IMR-90 (cell line): Measurements from ENCODE around the gene MXRA8. TPM values are rescaled to one million over a fixed set of nuclear protein-coding genes. Genes with fewer than 3 reads are reported as not detected.

Source experiments
- ATAC-seq: fragments of 200-7000 bp; cut with Tn5 transposase; 2 replicates; pipeline ENCODE4 v1.9.1; 2020; ENCODE audit warnings: low read depth, mild to moderate bottlenecking, moderate library complexity
- BruUV-seq: library from RNA; stranded (reverse); fragments of 400-500 nt; replicated peaks from 2 replicates; lab custom pipeline; 2021; lab: Mats Ljungman, UMichigan
- CTCF ChIA-PET: fragments of 300-600 bp; formaldehyde crosslinking; extraction: SDS; loops from one replicate; lab custom pipeline; 2021; ENCODE audit warnings: antibody characterized with exemption; lab: Yijun Ruan, JAX
- POLR2A ChIA-PET: fragments of 300-600 bp; sonication (Branson Sonifier 250); formaldehyde crosslinking; loops from one replicate; lab custom pipeline; 2022; ENCODE audit warnings: antibody characterized with exemption; ENCODE audit not compliant: unreplicated experiment; lab: Charles Lee
- DNase-seq: peaks from one replicate; pipeline ENCODE4 v3.0.0; 2013
- H2AFZ ChIP-seq: replicated peaks from 2 replicates; pipeline ENCODE3; 2013; ENCODE audit warnings: low read length, mild to moderate bottlenecking; ENCODE audit not compliant: poor library complexity
- H2AK5ac ChIP-seq: 2 replicates; pipeline ENCODE4 v1.6.1; 2013; ENCODE audit warnings: low read depth, low read length, inconsistent platforms
- H2AK9ac ChIP-seq: replicated peaks from 2 replicates; pipeline ENCODE3; 2013; ENCODE audit warnings: mild to moderate bottlenecking, low read depth, low read length, moderate library complexity; ENCODE audit not compliant: poor library complexity
- H2BK120ac ChIP-seq: 2 replicates; pipeline ENCODE4 v1.6.1; 2013; ENCODE audit warnings: low read depth, low read length, inconsistent platforms
- H2BK15ac ChIP-seq: 3 replicates; pipeline ENCODE4 v1.6.1; 2013; ENCODE audit warnings: low read depth, low read length, inconsistent platforms
- H2BK20ac ChIP-seq: 2 replicates; pipeline ENCODE4 v1.6.1; 2013; ENCODE audit warnings: low read depth, mild to moderate bottlenecking, inconsistent platforms, low read length, moderate library complexity
- H2BK5ac ChIP-seq: 2 replicates; pipeline ENCODE4 v1.6.1; 2013; ENCODE audit warnings: mild to moderate bottlenecking, low read depth, low read length, inconsistent platforms; ENCODE audit not compliant: poor library complexity, severe bottlenecking
- H3K14ac ChIP-seq: replicated peaks from 2 replicates; pipeline ENCODE4 v1.6.1; 2013; ENCODE audit warnings: low read depth, low read length, inconsistent platforms
- H3K18ac ChIP-seq: 2 replicates; pipeline ENCODE4 v1.6.1; 2013; ENCODE audit warnings: low read depth, low read length, control low read depth
- H3K23ac ChIP-seq: 2 replicates; pipeline ENCODE4 v1.6.1; 2013; ENCODE audit warnings: low read depth, low read length, inconsistent platforms
- H3K27ac ChIP-seq: 2 replicates; pipeline ENCODE4 v1.5.1; 2013; ENCODE audit warnings: mild to moderate bottlenecking, control low read depth, low read length; ENCODE audit not compliant: insufficient read depth
- H3K27me3 ChIP-seq: 2 replicates; pipeline ENCODE4 v1.6.1; 2013; ENCODE audit warnings: low read length; ENCODE audit not compliant: control insufficient read depth, insufficient read depth
- H3K36me3 ChIP-seq: 2 replicates; pipeline ENCODE4 v1.6.1; 2013; ENCODE audit warnings: low read length, mixed read lengths; ENCODE audit not compliant: control insufficient read depth, insufficient read depth
- H3K4ac ChIP-seq: 2 replicates; pipeline ENCODE4 v1.6.1; 2013; ENCODE audit warnings: low read depth, low read length, inconsistent platforms
- H3K4me1 ChIP-seq: 2 replicates; pipeline ENCODE4 v1.6.1; 2013; ENCODE audit warnings: low read length, mixed read lengths; ENCODE audit not compliant: control insufficient read depth, insufficient read depth
- H3K4me2 ChIP-seq: 2 replicates; pipeline ENCODE4 v1.6.1; 2013; ENCODE audit warnings: low read depth, mild to moderate bottlenecking, control low read depth, low read length, moderate library complexity
- H3K4me3 ChIP-seq: 2 replicates; pipeline ENCODE4 v1.5.1; 2013; ENCODE audit warnings: low read depth, mild to moderate bottlenecking, control low read depth, low read length, moderate library complexity; ENCODE audit not compliant: insufficient read depth
- H3K56ac ChIP-seq: 2 replicates; pipeline ENCODE4 v1.6.1; 2013; ENCODE audit warnings: low read length, inconsistent platforms; ENCODE audit not compliant: insufficient read depth; ENCODE audit errors: extremely low read depth
- H3K79me1 ChIP-seq, 2 experiments: 2 replicates each; pipeline ENCODE4 v1.6.1; 2013; ENCODE audit warnings: low read length in 2 of 2, inconsistent platforms in 1 of 2, low read depth in 1 of 2
- H3K9ac ChIP-seq: 2 replicates; pipeline ENCODE4 v1.6.1; 2013; ENCODE audit warnings: low read depth, low read length, control low read depth
- H3K9me1 ChIP-seq: 2 replicates; pipeline ENCODE4 v1.6.1; 2013; ENCODE audit warnings: low read length, inconsistent platforms; ENCODE audit not compliant: insufficient read depth
- H3K9me3 ChIP-seq: 2 replicates; pipeline ENCODE4 v1.6.1; 2013; ENCODE audit warnings: low read length; ENCODE audit not compliant: control insufficient read depth, insufficient read depth
- H4K20me1 ChIP-seq: 2 replicates; pipeline ENCODE4 v1.6.1; 2013; ENCODE audit warnings: low read length, inconsistent platforms; ENCODE audit not compliant: insufficient read depth
- H4K5ac ChIP-seq: 2 replicates; pipeline ENCODE4 v1.6.1; 2013; ENCODE audit warnings: mild to moderate bottlenecking, low read depth, low read length, control low read depth
- H4K8ac ChIP-seq, 2 experiments: 2 replicates each; pipeline ENCODE4 v1.6.1; 2013; ENCODE audit warnings: low read depth in 2 of 2, low read length in 2 of 2, control low read depth in 1 of 2, inconsistent platforms in 1 of 2
- H4K91ac ChIP-seq: 2 replicates; pipeline ENCODE4 v1.6.1; 2013; ENCODE audit warnings: low read depth, low read length, inconsistent platforms; ENCODE audit not compliant: insufficient read depth
- BHLHE40 ChIP-seq: fragments of 150-350 bp; IDR thresholded peaks from 2 replicates; pipeline ENCODE4 v1.6.1; 2016; ENCODE audit warnings: mild to moderate bottlenecking, low read depth, low read length
- CEBPB ChIP-seq: IDR thresholded peaks from 2 replicates; pipeline ENCODE4 v1.6.1; 2012; ENCODE audit warnings: low read depth, low read length, improper control_type of control experiment
- CHD1 ChIP-seq: IDR thresholded peaks from 2 replicates; pipeline ENCODE4 v1.6.1; 2012; ENCODE audit warnings: low read depth, low read length, improper control_type of control experiment
- CTCF ChIP-seq: conservative IDR thresholded peaks from 2 replicates; pipeline ENCODE4 v1.5.1; 2012; ENCODE audit warnings: mild to moderate bottlenecking, low read depth, low read length, improper control_type of control experiment
- ELK1 ChIP-seq: fragments of 150-350 bp; IDR thresholded peaks from 2 replicates; pipeline ENCODE4 v1.6.1; 2016; ENCODE audit warnings: low read depth, mild to moderate bottlenecking, low read length, moderate library complexity, borderline replicate concordance
- FOS ChIP-seq: fragments of 150-350 bp; IDR thresholded peaks from 2 replicates; pipeline ENCODE4 v1.6.1; 2016; ENCODE audit warnings: low read depth, low read length
- MAFK ChIP-seq: IDR thresholded peaks from 2 replicates; pipeline ENCODE4 v1.6.1; 2012; ENCODE audit warnings: low read depth, low read length, improper control_type of control experiment
- MAZ ChIP-seq: IDR thresholded peaks from 2 replicates; pipeline ENCODE4 v1.6.1; 2012; ENCODE audit warnings: low read depth, mild to moderate bottlenecking, low read length, improper control_type of control experiment, moderate library complexity, borderline replicate concordance
- MXI1 ChIP-seq: IDR thresholded peaks from 2 replicates; pipeline ENCODE4 v1.6.1; 2012; ENCODE audit warnings: low read depth, mild to moderate bottlenecking, low read length, moderate library complexity, borderline replicate concordance
- POLR2A ChIP-seq: IDR thresholded peaks from 2 replicates; pipeline ENCODE4 v1.6.1; 2012; ENCODE audit warnings: mild to moderate bottlenecking, low read depth, low read length
- RFX5 ChIP-seq: IDR thresholded peaks from 2 replicates; pipeline ENCODE4 v1.8.0; 2012; ENCODE audit warnings: low read depth, mild to moderate bottlenecking, low read length, moderate library complexity
- SMC3 ChIP-seq: fragments of 150-350 bp; IDR thresholded peaks from 2 replicates; pipeline ENCODE4 v1.6.1; 2016; ENCODE audit warnings: low read depth, mild to moderate bottlenecking, antibody characterized with exemption, low read length, moderate library complexity
- USF2 ChIP-seq: fragments of 150-350 bp; IDR thresholded peaks from 2 replicates; pipeline ENCODE4 v1.6.1; 2017; ENCODE audit warnings: mild to moderate bottlenecking, antibody characterized with exemption, low read length, low read depth
- WGBS, 2 experiments: methylation state at CpG; one replicate each; pipeline versions ENCODE4 v1.1.5 to v1.1.7; 2013; ENCODE audit warnings: missing lambda C conversion rate in 2 of 2; ENCODE audit not compliant: insufficient read length in 1 of 2; ENCODE audit errors: extremely low coverage in 2 of 2; 5-methylcytosine and 5-hydroxymethylcytosine counted together
- dilution Hi-C: fragments of 300-500 bp; cut with HindIII; formaldehyde crosslinking; loops from one replicate; pipeline ENCODE4 v1.14.3; 2018; ENCODE audit warnings: low sequenced_read_pairs; ENCODE audit not compliant: unreplicated experiment
- in situ Hi-C: fragments of 300-500 bp; cut with MboI; formaldehyde crosslinking; loops from 3 replicates; pipeline ENCODE4 v1.14.3; 2019; ENCODE audit warnings: low sequenced_read_pairs, inconsistent platforms, mixed read lengths
- intact Hi-C: fragments of 100-400 bp; cut with micrococcal nuclease; formaldehyde crosslinking; loops from 2 replicates; pipeline ENCODE4 v1.10.0; 2022
- polyA plus RNA-seq, 3 experiments: library from polyadenylated mRNA; depleted of rRNA; stranded (reverse); fragments of >200 nt; gene quantifications; 2 replicates each; pipeline ENCODE4 v1.2.3, GENCODE V29; 2012; ENCODE audit warnings: low replicate concordance in 1 of 3
- total RNA-seq: library from RNA; depleted of rRNA; stranded (reverse); fragments of >200 nt; gene quantifications from 2 replicates; pipeline ENCODE4 v1.2.3, GENCODE V29; 2012

Gene MXRA8
- total and polyA plus RNA-seq, 2 of the 4 experiments (the other 2 are of a cell fraction), result 92.5 to 469 TPM

GRCh38 chr1:1356796-1357401 lies 1.5 kb downstream of the MXRA8 start:
- Histone ChIP-seq H2BK5ac (peak overlapping the region; percentile 96), H3K4ac (peak overlapping the region; percentile 99), H3K9me3 (no peaks in the 10 kb centered on the region), H2AK5ac (peak overlapping the region; percentile 93), H2AK9ac (peak overlapping the region; percentile 100), H3K9ac (peak overlapping the region; percentile 92), H3K4me1 (peaks cover 45% of the 10 kb centered on the region), H3K9me1 (peaks cover 9% of the 10 kb centered on the region), H2BK120ac (0 out of 2 replicates have a peak overlapping the region, but pooled peaks have one; percentile 32), H4K91ac (peak overlapping the region; percentile 75), H4K5ac (peak overlapping the region; percentile 38; the same call in 1 of the 2 replicates), H2BK15ac (no peak overlapping the region), H2AFZ (peak overlapping the region; percentile 58), H3K4me3 (peak overlapping the region; percentile 74), H3K4me2 (peak overlapping the region; percentile 93), H3K27ac (peak overlapping the region; percentile 96), H3K79me1 (peaks cover 9 to 32% of the 10 kb centered on the region in 2 experiments; a peak in 3 of 4 replicates), H3K14ac (peak overlapping the region; percentile 96), H3K23ac (peak overlapping the region; percentile 98; the same call in 1 of the 2 replicates), H4K20me1 (peaks cover 49% of the 10 kb centered on the region), H2BK20ac (no peak overlapping the region), H3K18ac (no peak overlapping the region; the same call in 1 of the 2 replicates), H4K8ac (peak overlapping the region; percentile 18 to 64; a peak in 2 of 4 replicates), H3K36me3 (peaks cover 34% of the 10 kb centered on the region), H3K27me3 (no peaks in the 10 kb centered on the region), H3K56ac (peak overlapping the region; percentile 38)
- in situ Hi-C loops, result no loop called here
- dilution Hi-C loops, result no loop called here
- TF ChIP-seq CHD1 (no peak), MAFK (no peak), FOS (no peak), CTCF (no peak), ELK1 (no peak), RFX5 (no peak), MAZ (no peak), USF2 (no peak), CEBPB (no peak), MXI1 (no peak), SMC3 (no peak), BHLHE40 (no peak), POLR2A (no peak)
- 17% methylated on average over 16 of the region's 26 CpGs; no CpG with 5 or more reads in 1 of the 2 experiments for WGBS, 2 experiments
- ATAC-seq (no peak), DNase-seq (no peak)
- ChIA-PET CTCF (no interaction called here), POLR2A (no interaction called here)
- intact Hi-C loops, result loop anchor here (5.0 kb wide), 1 partner anchor 50 kb away; the partner anchor contains the start of genes ACAP3 and PUSL1
- BruUV-seq, result no TSS peak
